Measurements from ENCODE around the gene TMX1.

Gene TMX1

GRCh38 chr14:51294951-51295525 is 55.0 kb downstream of the TMX1 start:
- DNase-seq, result no peak

GRCh38 chr14:51295646-51296263 is 55.7 kb downstream of the TMX1 start:
- DNase-seq, result no peak

GRCh38 chr14:51297066-51297465 is 57.0 kb downstream of the TMX1 start:
- no peak for DNase-seq

- peak in 1 of 2 experiments; percentile 30 for DNase-seq
These were observed 58.8 kb downstream of the TMX1 start for GRCh38 chr14:51298895-51299294.

- no peak for DNase-seq
These were observed 62.4 kb downstream of the TMX1 start for GRCh38 chr14:51302295-51303030.

GRCh38 chr14:51304438-51304837 is 64.4 kb downstream of the TMX1 start:
- peak; percentile 41 to 49 for DNase-seq

GRCh38 chr14:51304941-51305340 is 64.9 kb downstream of the TMX1 start:
- no peak for DNase-seq

GRCh38 chr14:51305751-51306150 is 65.7 kb downstream of the TMX1 start:
- DNase-seq, result no peak
